Stromal cell of bone marrow (primary cell): ENCODE measurements around the gene PSMC1.
"Not testable (repeated sequence)": the region's sequence is repeated elsewhere in the genome, so short reads cannot be mapped to it uniquely, and the experiment has no call there.

Source experiments
- DNase-seq: peaks from one replicate; pipeline ENCODE4 v3.0.0-alpha.2; 2012; ENCODE audit warnings: low read depth

Gene PSMC1

GRCh38 chr14:90256354-90257131, at the start of gene PSMC1:
Gene PSMC1, plus strand, starts transcription at chr14:90256553. Its CDS starts 45 bp downstream, at chr14:90256598.
- peak; percentile 86 for DNase-seq

- DNase-seq = no peak
Measured at GRCh38 chr14:90213099-90213748, 43.1 kb upstream of the PSMC1 start.

GRCh38 chr14:90228478-90228877, 27.9 kb upstream of the PSMC1 start:
- DNase-seq = no peak

- DNase-seq = not testable (repeated sequence)
Measured at GRCh38 chr14:90229942-90230341, 26.4 kb upstream of the PSMC1 start.

- DNase-seq = no peak
Measured at GRCh38 chr14:90235179-90235976, 21.0 kb upstream of the PSMC1 start.

- no peak for DNase-seq
Measured at GRCh38 chr14:90239139-90239538, 17.2 kb upstream of the PSMC1 start.

GRCh38 chr14:90242444-90242843, 13.9 kb upstream of the PSMC1 start:
- no peak for DNase-seq

GRCh38 chr14:90246936-90247335, 9.4 kb upstream of the PSMC1 start:
- no peak for DNase-seq

GRCh38 chr14:90247441-90247840, 8.9 kb upstream of the PSMC1 start:
- not testable (repeated sequence) for DNase-seq

- no peak for DNase-seq
Measured at GRCh38 chr14:90248594-90248993, 7.8 kb upstream of the PSMC1 start.

GRCh38 chr14:90253826-90254225, 2.5 kb upstream of the PSMC1 start:
- DNase-seq = no peak

- no peak for DNase-seq
Measured at GRCh38 chr14:90255871-90256270, 482 bp upstream of the PSMC1 start.

- no peak for DNase-seq
Measured at GRCh38 chr14:90263748-90264449, 7.5 kb downstream of the PSMC1 start.

- DNase-seq = no peak
Measured at GRCh38 chr14:90266441-90267154, 10.2 kb downstream of the PSMC1 start.

- no peak for DNase-seq
Measured at GRCh38 chr14:90268420-90268819, 12.1 kb downstream of the PSMC1 start.

- DNase-seq = no peak
Measured at GRCh38 chr14:90272523-90272922, 16.2 kb downstream of the PSMC1 start.

GRCh38 chr14:90273532-90273931, 17.2 kb downstream of the PSMC1 start:
- no peak for DNase-seq

GRCh38 chr14:90274019-90274418, 17.7 kb downstream of the PSMC1 start:
- DNase-seq = no peak

- DNase-seq = peak; percentile 63
Measured at GRCh38 chr14:90274808-90275457, 18.6 kb downstream of the PSMC1 start.

GRCh38 chr14:90275458-90275814, 19.1 kb downstream of the PSMC1 start:
- no peak for DNase-seq

GRCh38 chr14:90275820-90276219, 19.5 kb downstream of the PSMC1 start:
- DNase-seq = peak; percentile 54
